Transverse colon (tissue), 4 donors: ENCODE data around the gene ZFAND3. TPM values are rescaled to one million over a fixed set of nuclear protein-coding genes. Genes with fewer than 3 reads are reported as not detected.
"Not testable (repeated sequence)": the region's sequence is repeated elsewhere in the genome, so short reads cannot be mapped to it uniquely, and the experiment has no call there.

ENCODE experiments used
- DNase-seq: peaks from one replicate; pipeline ENCODE4 v3.0.0-alpha.2; 2019
- H3K27ac ChIP-seq, 4 donors: fragments of 200-600 bp; sonication (generic); 2 replicates each; pipeline ENCODE4 v1.5.1; 2016 to 2018; ENCODE audit warnings: inconsistent platforms in 4 of 4
- H3K27me3 ChIP-seq: fragments of 200-600 bp; sonication (generic); 2 replicates; pipeline ENCODE4 v1.5.1; 2017; ENCODE audit warnings: inconsistent platforms
- H3K36me3 ChIP-seq, 4 donors: fragments of 200-600 bp; sonication (generic); 2 replicates each; pipeline ENCODE4 v1.5.1; 2017 to 2019; ENCODE audit warnings: inconsistent platforms in 4 of 4
- H3K4me1 ChIP-seq, 4 donors: fragments of 200-600 bp; sonication (generic); 2 replicates each; pipeline ENCODE4 v1.5.1; 2017 to 2020; ENCODE audit warnings: inconsistent platforms in 4 of 4
- H3K4me3 ChIP-seq, 4 donors: fragments of 200-600 bp; sonication (generic); 1 replicate in 1 of 4; 2 replicates in 3 of 4; pipeline versions ENCODE4 v1.5.1 to v1.6.1; 2017 to 2019; ENCODE audit warnings: inconsistent platforms in 4 of 4
- H3K9me3 ChIP-seq, 2 donors: fragments of 200-600 bp; sonication (generic); 2 replicates each; pipeline ENCODE4 v1.5.1; 2017 to 2019; ENCODE audit warnings: inconsistent platforms in 2 of 2
- EP300 ChIP-seq: sonication (generic); formaldehyde crosslinking; IDR thresholded peaks from one replicate; pipeline ENCODE4 v1.6.1; 2017; ENCODE audit warnings: antibody characterized with exemption, low read depth
- POLR2A ChIP-seq: fragments of 450-650 bp; IDR thresholded peaks from one replicate; pipeline ENCODE4 v1.6.1; 2016; ENCODE audit warnings: antibody characterized with exemption, mild to moderate bottlenecking, moderate library complexity
- POLR2AphosphoS5 ChIP-seq, 3 donors: sonication (generic); formaldehyde crosslinking; IDR thresholded peaks; one replicate each; pipeline ENCODE4 v1.6.1; 2016; ENCODE audit warnings: antibody characterized with exemption in 3 of 3
- WGBS, 2 donors: methylation state at CpG; one replicate each; pipeline ENCODE4 v1.1.5; 2018; ENCODE audit warnings: low coverage in 1 of 2; 5-methylcytosine and 5-hydroxymethylcytosine counted together
- in situ Hi-C, 4 donors: fragments of 200-750 bp; cut with MboI; loops; one replicate each; pipeline versions ENCODE4 v1.15.0 to v1.15.1; 2017; ENCODE audit warnings: low sequenced_read_pairs in 3 of 4, low pct_ligation_motif_present in 1 of 4, low pct_unique_long_range_greater_than_20kb in 1 of 4
- intact Hi-C: fragments of 100-400 bp; cut with DNase I; formaldehyde crosslinking; loops from one replicate; pipeline ENCODE4 v1.15.1; 2023; ENCODE audit warnings: low total_unique reads
- total RNA-seq, 4 donors: library from RNA; depleted of rRNA; stranded (reverse); fragments of >200 nt; gene quantifications; one replicate each; pipeline ENCODE4 v1.1.0, GENCODE V29; 2016
- TF ChIP-seq, protein P1 (sequence below), 5 experiments: fragments of 200-600 bp in 3 of 5; fragments of 450-650 bp in 2 of 5; sonication (generic) in 3 of 5; IDR thresholded peaks; 1 replicate in 2 of 5; 2 replicates in 3 of 5; pipeline ENCODE4 v1.5.1; 2016 to 2017; ENCODE audit warnings: antibody characterized with exemption in 5 of 5, inconsistent platforms in 3 of 5, mild to moderate bottlenecking in 2 of 5, moderate library complexity in 1 of 5

Gene ZFAND3
- total RNA-seq, 4 donors from 2014 or later: 20.5 to 83.4 (median 36.5) TPM

DNA sequence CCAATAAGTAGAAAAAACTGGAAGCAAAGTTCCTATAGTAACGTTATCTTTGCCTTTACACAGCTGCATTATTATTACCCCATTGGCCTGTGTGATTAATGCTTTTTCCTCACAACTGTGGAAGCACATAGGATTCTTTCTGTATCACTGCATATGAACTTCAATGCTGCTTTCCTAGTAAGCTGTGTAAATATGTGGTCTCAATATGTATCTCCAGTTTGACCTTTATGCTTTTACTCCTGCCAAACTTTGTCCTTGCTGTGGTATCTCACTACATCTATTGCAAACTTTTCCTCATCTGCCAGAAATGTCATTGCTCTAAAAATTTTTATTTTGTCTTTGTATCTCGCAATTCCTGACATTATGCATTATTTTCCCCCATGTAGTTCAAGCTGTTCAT is 168.6 kb downstream of the ZFAND3 start:
- H3K36me3 ChIP-seq: no peaks in the 10 kb centered on the region
- TF ChIP-seq, protein P1, sequence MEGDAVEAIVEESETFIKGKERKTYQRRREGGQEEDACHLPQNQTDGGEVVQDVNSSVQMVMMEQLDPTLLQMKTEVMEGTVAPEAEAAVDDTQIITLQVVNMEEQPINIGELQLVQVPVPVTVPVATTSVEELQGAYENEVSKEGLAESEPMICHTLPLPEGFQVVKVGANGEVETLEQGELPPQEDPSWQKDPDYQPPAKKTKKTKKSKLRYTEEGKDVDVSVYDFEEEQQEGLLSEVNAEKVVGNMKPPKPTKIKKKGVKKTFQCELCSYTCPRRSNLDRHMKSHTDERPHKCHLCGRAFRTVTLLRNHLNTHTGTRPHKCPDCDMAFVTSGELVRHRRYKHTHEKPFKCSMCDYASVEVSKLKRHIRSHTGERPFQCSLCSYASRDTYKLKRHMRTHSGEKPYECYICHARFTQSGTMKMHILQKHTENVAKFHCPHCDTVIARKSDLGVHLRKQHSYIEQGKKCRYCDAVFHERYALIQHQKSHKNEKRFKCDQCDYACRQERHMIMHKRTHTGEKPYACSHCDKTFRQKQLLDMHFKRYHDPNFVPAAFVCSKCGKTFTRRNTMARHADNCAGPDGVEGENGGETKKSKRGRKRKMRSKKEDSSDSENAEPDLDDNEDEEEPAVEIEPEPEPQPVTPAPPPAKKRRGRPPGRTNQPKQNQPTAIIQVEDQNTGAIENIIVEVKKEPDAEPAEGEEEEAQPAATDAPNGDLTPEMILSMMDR (IDR thresholded peaks at IDR 0.05): no peak
- TF ChIP-seq POLR2AphosphoS5 (IDR thresholded peaks at IDR 0.05): no peak
- no peak for TF ChIP-seq EP300
- no peak for TF ChIP-seq POLR2A
- no peak overlapping the region for H3K4me3 ChIP-seq
- 72 to 83% methylated on average over 2 of the region's 2 CpGs for WGBS, 2 donors
- H3K4me1 ChIP-seq: peaks cover 0 to 38% (median 14%) of the 10 kb centered on the region in 4 donors
- no peaks in the 10 kb centered on the region for H3K27me3 ChIP-seq
- DNase-seq: no peak
- intact Hi-C loops (no loop called here), in situ Hi-C loops (no loop called here)
- no peaks in the 10 kb centered on the region for H3K9me3 ChIP-seq
- no peak overlapping the region for H3K27ac ChIP-seq

GRCh38 chr6:37988696-37989095 is 169.2 kb downstream of the ZFAND3 start:
- TF ChIP-seq, protein P1 (IDR thresholded peaks at IDR 0.05): no peak
- TF ChIP-seq POLR2AphosphoS5 (IDR thresholded peaks at IDR 0.05) (no peak), EP300 (no peak), POLR2A (no peak)
- Histone ChIP-seq H3K27me3 (no peaks in the 10 kb centered on the region), H3K36me3 (no peaks in the 10 kb centered on the region), H3K4me1 (peaks cover 0 to 38% (median 14%) of the 10 kb centered on the region in 4 donors), H3K27ac (no peak overlapping the region), H3K9me3 (no peaks in the 10 kb centered on the region), H3K4me3 (no peak overlapping the region)
- no peak for DNase-seq
- in situ Hi-C loops (no loop called here), intact Hi-C loops (no loop called here)
- WGBS, 2 donors: 78 to 80% methylated on average over 1 to 3 of the region's 3 CpGs

GRCh38 chr6:37990762-37991525 is 171.4 kb downstream of the ZFAND3 start:
- H3K36me3 ChIP-seq: no peaks in the 10 kb centered on the region
- TF ChIP-seq, protein P1 (IDR thresholded peaks at IDR 0.05): no peak
- no peak for TF ChIP-seq POLR2AphosphoS5 (IDR thresholded peaks at IDR 0.05)
- no peak for TF ChIP-seq POLR2A
- TF ChIP-seq EP300: no peak
- in situ Hi-C loops: no loop called here
- intact Hi-C loops: no loop called here
- DNase-seq: no peak
- peaks cover 0 to 45% (median 14%) of the 10 kb centered on the region in 4 donors for H3K4me1 ChIP-seq
- peak overlapping the region in 3 of 4 donors; percentile 15 to 44 (median 38) for H3K27ac ChIP-seq
- no peak overlapping the region for H3K4me3 ChIP-seq
- WGBS, 2 donors: 67 to 73% methylated on average over 2 to 6 of the region's 6 CpGs
- no peaks in the 10 kb centered on the region for H3K27me3 ChIP-seq
- H3K9me3 ChIP-seq: no peaks in the 10 kb centered on the region

DNA sequence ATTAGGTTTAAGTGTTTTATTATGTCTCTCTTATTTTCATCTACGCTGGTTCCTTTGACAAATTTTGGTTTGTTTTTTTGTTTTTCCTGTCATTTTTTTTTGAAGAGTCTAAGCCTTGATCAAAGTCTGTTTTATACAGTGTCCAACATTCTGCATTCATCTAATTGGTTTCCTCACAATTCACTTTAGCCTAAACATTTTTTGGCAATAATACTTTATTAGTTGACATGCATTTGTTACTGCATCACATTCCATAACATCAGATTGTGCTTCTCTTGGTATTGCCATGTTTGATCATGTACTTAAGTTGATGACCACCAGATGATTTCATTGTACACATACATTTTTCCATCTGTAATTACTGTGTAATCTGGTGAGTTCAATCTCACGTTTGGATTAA is 173.2 kb downstream of the ZFAND3 start:
- no peak for DNase-seq
- in situ Hi-C loops (no loop called here), intact Hi-C loops (no loop called here)
- WGBS, 2 donors: 79 to 87% methylated on average over 2 of the region's 2 CpGs
- H3K27ac ChIP-seq: no peak overlapping the region
- TF ChIP-seq POLR2AphosphoS5 (IDR thresholded peaks at IDR 0.05) (no peak), EP300 (no peak), POLR2A (no peak)
- TF ChIP-seq, protein P1 (IDR thresholded peaks at IDR 0.05): no peak
- H3K36me3 ChIP-seq: no peaks in the 10 kb centered on the region
- H3K27me3 ChIP-seq: no peaks in the 10 kb centered on the region
- peaks cover 0 to 42% (median 10%) of the 10 kb centered on the region in 4 donors for H3K4me1 ChIP-seq
- H3K4me3 ChIP-seq: no peak overlapping the region
- H3K9me3 ChIP-seq: no peaks in the 10 kb centered on the region

DNA sequence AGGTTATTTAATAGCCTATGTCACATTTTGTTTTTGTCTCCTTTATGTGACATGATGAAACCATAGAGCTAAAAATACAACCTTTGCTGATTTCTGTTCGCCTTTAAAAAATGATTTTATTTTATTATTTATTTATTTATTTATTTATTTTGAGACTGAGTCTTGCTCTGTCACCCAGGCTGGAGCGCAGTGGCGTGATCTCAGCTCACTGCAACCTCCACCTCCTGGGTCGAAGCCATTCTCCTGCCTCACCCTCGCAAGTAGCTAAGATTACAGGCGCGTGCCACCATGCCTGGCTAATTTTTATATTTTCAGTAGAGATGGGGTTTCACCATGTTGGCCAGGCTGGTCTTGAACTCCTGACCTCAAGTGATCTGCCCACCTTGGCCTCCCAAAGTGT is 173.7 kb downstream of the ZFAND3 start:
- H3K4me1 ChIP-seq: peaks cover 0 to 38% (median 8%) of the 10 kb centered on the region in 4 donors
- intact Hi-C loops, DNase-seq, H3K27me3 ChIP-seq, H3K27ac ChIP-seq, H3K9me3 ChIP-seq, H3K36me3 ChIP-seq, in situ Hi-C loops, H3K4me3 ChIP-seq: not testable (repeated sequence)
- 98 to 100% methylated on average over 3 to 7 of the region's 7 CpGs for WGBS, 2 donors
